Transverse colon (tissue), 4 donors: ENCODE results near the gene CRYGA. TPM values are rescaled to one million over a fixed set of nuclear protein-coding genes. Genes with fewer than 3 reads are reported as not detected.
"Not testable (repeated sequence)": the region's sequence is repeated elsewhere in the genome, so short reads cannot be mapped to it uniquely, and the experiment has no call there.

Experiments
- DNase-seq: peaks from one replicate; pipeline ENCODE4 v3.0.0-alpha.2; 2019
- H3K27ac ChIP-seq, 4 donors: fragments of 200-600 bp; sonication (generic); 2 replicates each; pipeline ENCODE4 v1.5.1; 2016 to 2018; ENCODE audit warnings: inconsistent platforms in 4 of 4
- H3K27me3 ChIP-seq: fragments of 200-600 bp; sonication (generic); 2 replicates; pipeline ENCODE4 v1.5.1; 2017; ENCODE audit warnings: inconsistent platforms
- H3K36me3 ChIP-seq, 4 donors: fragments of 200-600 bp; sonication (generic); 2 replicates each; pipeline ENCODE4 v1.5.1; 2017 to 2019; ENCODE audit warnings: inconsistent platforms in 4 of 4
- H3K4me1 ChIP-seq, 4 donors: fragments of 200-600 bp; sonication (generic); 2 replicates each; pipeline ENCODE4 v1.5.1; 2017 to 2020; ENCODE audit warnings: inconsistent platforms in 4 of 4
- H3K4me3 ChIP-seq, 4 donors: fragments of 200-600 bp; sonication (generic); 1 replicate in 1 of 4; 2 replicates in 3 of 4; pipeline versions ENCODE4 v1.5.1 to v1.6.1; 2017 to 2019; ENCODE audit warnings: inconsistent platforms in 4 of 4
- H3K9me3 ChIP-seq, 2 donors: fragments of 200-600 bp; sonication (generic); 2 replicates each; pipeline ENCODE4 v1.5.1; 2017 to 2019; ENCODE audit warnings: inconsistent platforms in 2 of 2
- CTCF ChIP-seq, 5 experiments: fragments of 200-600 bp in 3 of 5; fragments of 450-650 bp in 2 of 5; sonication (generic) in 3 of 5; IDR thresholded peaks; 1 replicate in 2 of 5; 2 replicates in 3 of 5; pipeline ENCODE4 v1.5.1; 2016 to 2017; ENCODE audit warnings: antibody characterized with exemption in 5 of 5, inconsistent platforms in 3 of 5, mild to moderate bottlenecking in 2 of 5, moderate library complexity in 1 of 5
- EP300 ChIP-seq: sonication (generic); formaldehyde crosslinking; IDR thresholded peaks from one replicate; pipeline ENCODE4 v1.6.1; 2017; ENCODE audit warnings: antibody characterized with exemption, low read depth
- POLR2A ChIP-seq: fragments of 450-650 bp; IDR thresholded peaks from one replicate; pipeline ENCODE4 v1.6.1; 2016; ENCODE audit warnings: antibody characterized with exemption, mild to moderate bottlenecking, moderate library complexity
- POLR2AphosphoS5 ChIP-seq, 3 donors: sonication (generic); formaldehyde crosslinking; IDR thresholded peaks; one replicate each; pipeline ENCODE4 v1.6.1; 2016; ENCODE audit warnings: antibody characterized with exemption in 3 of 3
- WGBS, 2 donors: methylation state at CpG; one replicate each; pipeline ENCODE4 v1.1.5; 2018; ENCODE audit warnings: low coverage in 1 of 2; 5-methylcytosine and 5-hydroxymethylcytosine counted together
- in situ Hi-C, 4 donors: fragments of 200-750 bp; cut with MboI; loops; one replicate each; pipeline versions ENCODE4 v1.15.0 to v1.15.1; 2017; ENCODE audit warnings: low sequenced_read_pairs in 3 of 4, low pct_ligation_motif_present in 1 of 4, low pct_unique_long_range_greater_than_20kb in 1 of 4
- intact Hi-C: fragments of 100-400 bp; cut with DNase I; formaldehyde crosslinking; loops from one replicate; pipeline ENCODE4 v1.15.1; 2023; ENCODE audit warnings: low total_unique reads
- total RNA-seq, 4 donors: library from RNA; depleted of rRNA; stranded (reverse); fragments of >200 nt; gene quantifications; one replicate each; pipeline ENCODE4 v1.1.0, GENCODE V29; 2016

CRYGA gene
- total RNA-seq, 4 donors from 2014 or later: not detected

GRCh38 chr2:208122248-208122647, 41.1 kb downstream of the CRYGA start:
- Histone ChIP-seq H3K4me1 (peaks cover 0 to 7% (median 2%) of the 10 kb centered on the region in 4 donors), H3K9me3 (no peaks in the 10 kb centered on the region), H3K4me3 (no peak overlapping the region), H3K36me3 (no peaks in the 10 kb centered on the region), H3K27me3 (peaks cover 19% of the 10 kb centered on the region), H3K27ac (no peak overlapping the region)
- in situ Hi-C loops (no loop called here), intact Hi-C loops (no loop called here)
- WGBS, 2 donors: 90 to 91% methylated on average over 1 of the region's 1 CpG
- TF ChIP-seq POLR2AphosphoS5 (IDR thresholded peaks at IDR 0.05): no peak
- no peak for TF ChIP-seq CTCF (IDR thresholded peaks at IDR 0.05)
- TF ChIP-seq EP300: no peak
- TF ChIP-seq POLR2A: no peak
- no peak for DNase-seq

GRCh38 chr2:208118918-208119317, 44.5 kb downstream of the CRYGA start:
- no peak for DNase-seq
- no peaks in the 10 kb centered on the region for H3K36me3 ChIP-seq
- peaks cover 0 to under 1% (median 0%) of the 10 kb centered on the region in 4 donors for H3K4me1 ChIP-seq
- no peak overlapping the region for H3K4me3 ChIP-seq
- in situ Hi-C loops (no loop called here), intact Hi-C loops (no loop called here)
- H3K27ac ChIP-seq: no peak overlapping the region
- no peak for TF ChIP-seq EP300
- no peak for TF ChIP-seq POLR2A
- no peak for TF ChIP-seq POLR2AphosphoS5 (IDR thresholded peaks at IDR 0.05)
- TF ChIP-seq CTCF (IDR thresholded peaks at IDR 0.05): no peak
- H3K9me3 ChIP-seq: no peaks in the 10 kb centered on the region
- 93% methylated on average over 3 of the region's 3 CpGs; no CpG with 5 or more reads in 1 of the 2 donors for WGBS, 2 donors
- peaks cover 9% of the 10 kb centered on the region for H3K27me3 ChIP-seq

- H3K9me3 ChIP-seq, H3K4me3 ChIP-seq, H3K27ac ChIP-seq, H3K27me3 ChIP-seq, H3K36me3 ChIP-seq, H3K4me1 ChIP-seq, in situ Hi-C loops, DNase-seq, intact Hi-C loops: not testable (repeated sequence)
- 79 to 85% methylated on average over 7 to 11 of the region's 11 CpGs for WGBS, 2 donors
Measured at GRCh38 chr2:208117390-208117789, 46.0 kb downstream of the CRYGA start.

- intact Hi-C loops: no loop called here
Measured at GRCh38 chr2:208112969-208113368, 50.4 kb downstream of the CRYGA start.

GRCh38 chr2:208112273-208112745, 51.1 kb downstream of the CRYGA start:
- DNase-seq, H3K4me3 ChIP-seq: not testable (repeated sequence)

More at GRCh38 chr2:208112969-208113368, 50.4 kb downstream of the CRYGA start:
- WGBS, 2 donors: 51% methylated on average over 7 of the region's 7 CpGs; no CpG with 5 or more reads in 1 of the 2 donors
- Histone ChIP-seq H3K9me3 (no peaks in the 10 kb centered on the region), H3K4me1 (no peaks in the 10 kb centered on the region), H3K36me3 (no peaks in the 10 kb centered on the region), H3K27me3 (peaks cover 8% of the 10 kb centered on the region), H3K4me3 (no peak overlapping the region), H3K27ac (no peak overlapping the region)
- in situ Hi-C loops: no loop called here
- no peak for DNase-seq
- TF ChIP-seq POLR2AphosphoS5 (IDR thresholded peaks at IDR 0.05) (no peak), CTCF (IDR thresholded peaks at IDR 0.05) (no peak), EP300 (no peak), POLR2A (no peak)

More at GRCh38 chr2:208112273-208112745, 51.1 kb downstream of the CRYGA start:
- H3K36me3 ChIP-seq, H3K27ac ChIP-seq, H3K4me1 ChIP-seq, H3K27me3 ChIP-seq, H3K9me3 ChIP-seq, intact Hi-C loops, in situ Hi-C loops: not testable (repeated sequence)
- 58% methylated on average over 21 of the region's 36 CpGs; no CpG with 5 or more reads in 1 of the 2 donors for WGBS, 2 donors

Other genes with a start within 250 kb of the CRYGA start
- gene PLEKHM3, start 138.1 kb downstream of the CRYGA start, total RNA-seq: 10 to 100 TPM; 19.1 to 26.5 (median 24.0) TPM
- not detected for gene CRYGD, start 39.1 kb downstream of the CRYGA start, total RNA-seq
- gene CRYGC, start 33.8 kb downstream of the CRYGA start, total RNA-seq: not detected
- not detected for gene CRYGB, start 17.4 kb downstream of the CRYGA start, total RNA-seq
- gene C2orf80, start 26.4 kb upstream of the CRYGA start, total RNA-seq: not detected
- 100 to 1,000 TPM in 3 of 4 donors, 10 to 100 TPM in 1; 47.9 to 164 (median 136) TPM for gene IDH1, start 91.5 kb upstream of the CRYGA start, total RNA-seq
- 10 to 100 TPM; 11.9 to 35.6 (median 18.0) TPM for gene PIKFYVE, start 102.7 kb upstream of the CRYGA start, total RNA-seq
- not detected for gene PTH2R, start 243.2 kb upstream of the CRYGA start, total RNA-seq